Suprapubic skin (tissue), 4 donors: ENCODE results near the gene MAD2L2. TPM values are rescaled to one million over a fixed set of nuclear protein-coding genes. Genes with fewer than 3 reads are reported as not detected.

ENCODE experiments used
- DNase-seq, 2 donors: peaks; one replicate each; pipeline ENCODE4 v3.0.0-alpha.2; 2019; ENCODE audit warnings: low spot score in 2 of 2
- H3K27ac ChIP-seq: fragments of 200-600 bp; sonication (generic); one replicate; pipeline ENCODE4 v1.5.1; 2019
- H3K27me3 ChIP-seq: fragments of 200-600 bp; sonication (generic); one replicate; pipeline ENCODE4 v1.5.1; 2019
- H3K36me3 ChIP-seq: fragments of 200-600 bp; sonication (generic); one replicate; pipeline ENCODE4 v1.5.1; 2019
- H3K4me1 ChIP-seq: fragments of 200-600 bp; sonication (generic); one replicate; pipeline ENCODE4 v1.5.1; 2019
- H3K4me3 ChIP-seq: fragments of 200-600 bp; sonication (generic); one replicate; pipeline ENCODE4 v1.5.1; 2019; ENCODE audit warnings: mild to moderate bottlenecking
- H3K9me3 ChIP-seq: fragments of 200-600 bp; sonication (generic); one replicate; pipeline ENCODE4 v1.5.1; 2019
- CTCF ChIP-seq, 2 donors: fragments of 200-600 bp in 1 of 2; fragments of 450-650 bp in 1 of 2; sonication (generic) in 1 of 2; IDR thresholded peaks; one replicate each; pipeline ENCODE4 v1.5.1; 2016 to 2019; ENCODE audit warnings: antibody characterized with exemption in 2 of 2, mild to moderate bottlenecking in 1 of 2, moderate library complexity in 1 of 2
- EP300 ChIP-seq: sonication (generic); formaldehyde crosslinking; IDR thresholded peaks from one replicate; pipeline ENCODE4 v1.6.1; 2017; ENCODE audit warnings: antibody characterized with exemption
- POLR2A ChIP-seq, 2 donors: fragments of 450-650 bp; IDR thresholded peaks; one replicate each; pipeline ENCODE4 v1.6.1; 2017; ENCODE audit warnings: antibody characterized with exemption in 2 of 2, mild to moderate bottlenecking in 2 of 2, moderate library complexity in 2 of 2
- POLR2AphosphoS5 ChIP-seq, 3 donors: sonication (generic); formaldehyde crosslinking; IDR thresholded peaks; one replicate each; pipeline ENCODE4 v1.6.1; 2017; ENCODE audit warnings: antibody characterized with exemption in 3 of 3
- WGBS: methylation state at CpG from one replicate; pipeline ENCODE4 v1.1.5; 2018; 5-methylcytosine and 5-hydroxymethylcytosine counted together
- total RNA-seq, 4 donors: library from RNA; depleted of rRNA; stranded (reverse); fragments of >200 nt; gene quantifications; one replicate each; pipeline ENCODE4 v1.1.0, GENCODE V29; 2016

The MAD2L2 gene
- total RNA-seq, 4 donors from 2014 or later = 25.4 to 35.0 (median 32.7) TPM

- Histone ChIP-seq H3K9me3 (no peaks in the 10 kb centered on the region), H3K4me1 (peaks cover 19% of the 10 kb centered on the region), H3K27ac (no peak overlapping the region), H3K36me3 (no peaks in the 10 kb centered on the region), H3K27me3 (peaks cover 57% of the 10 kb centered on the region), H3K4me3 (no peak overlapping the region)
- 74% methylated on average over 19 of the region's 22 CpGs for WGBS
- TF ChIP-seq POLR2A (IDR thresholded peaks at IDR 0.05) = no peak
- TF ChIP-seq EP300 = no peak
- TF ChIP-seq CTCF (IDR thresholded peaks at IDR 0.05) = no peak
- no peak for TF ChIP-seq POLR2AphosphoS5 (IDR thresholded peaks at IDR 0.05)
- no peak for DNase-seq
These were observed 23.9 kb upstream of the MAD2L2 start for GRCh38 chr1:11704691-11705475.

GRCh38 chr1:11704194-11704529 is 23.2 kb upstream of the MAD2L2 start:
- TF ChIP-seq EP300 (no peak), POLR2A (IDR thresholded peaks at IDR 0.05) (no peak), POLR2AphosphoS5 (IDR thresholded peaks at IDR 0.05) (no peak), CTCF (IDR thresholded peaks at IDR 0.05) (no peak)
- Histone ChIP-seq H3K27ac (no peak overlapping the region), H3K36me3 (no peaks in the 10 kb centered on the region), H3K27me3 (peaks cover 53% of the 10 kb centered on the region), H3K4me3 (no peak overlapping the region), H3K9me3 (no peaks in the 10 kb centered on the region), H3K4me1 (peaks cover 19% of the 10 kb centered on the region)
- no peak for DNase-seq
- 69% methylated on average over 6 of the region's 11 CpGs for WGBS

- Histone ChIP-seq H3K27ac (no peak overlapping the region), H3K4me3 (no peak overlapping the region), H3K36me3 (no peaks in the 10 kb centered on the region), H3K27me3 (peaks cover 47% of the 10 kb centered on the region), H3K4me1 (peaks cover 19% of the 10 kb centered on the region), H3K9me3 (no peaks in the 10 kb centered on the region)
- DNase-seq = no peak
- no peak for TF ChIP-seq POLR2AphosphoS5 (IDR thresholded peaks at IDR 0.05)
- TF ChIP-seq CTCF (IDR thresholded peaks at IDR 0.05) = no peak
- no peak for TF ChIP-seq EP300
- no peak for TF ChIP-seq POLR2A (IDR thresholded peaks at IDR 0.05)
- WGBS = 71% methylated on average over 8 of the region's 8 CpGs
These were observed 22.6 kb upstream of the MAD2L2 start for GRCh38 chr1:11703357-11704193.

- Histone ChIP-seq H3K27ac (no peak overlapping the region), H3K36me3 (no peaks in the 10 kb centered on the region), H3K9me3 (no peaks in the 10 kb centered on the region), H3K27me3 (peaks cover 50% of the 10 kb centered on the region), H3K4me3 (peak overlapping the region; percentile 19), H3K4me1 (peaks cover 14% of the 10 kb centered on the region)
- DNase-seq = no peak
- TF ChIP-seq POLR2AphosphoS5 (IDR thresholded peaks at IDR 0.05) (no peak), CTCF (IDR thresholded peaks at IDR 0.05) (no peak), POLR2A (IDR thresholded peaks at IDR 0.05) (no peak)
- WGBS = 52% methylated on average over 15 of the region's 15 CpGs
These were observed 21.2 kb upstream of the MAD2L2 start for GRCh38 chr1:11701981-11702803.
